PC-9 (cell line): ENCODE data around the gene PHB1. TPM values are rescaled to one million over a fixed set of nuclear protein-coding genes. Genes with fewer than 3 reads are reported as not detected.

Source experiments
- BruUV-seq: library from RNA; stranded (reverse); fragments of 400-500 nt; replicated peaks from 2 replicates; lab custom pipeline; 2021; lab: Mats Ljungman, UMichigan
- CTCF ChIA-PET: fragments of 300-600 bp; sonication (Branson Sonifier 250); formaldehyde crosslinking; loops from one replicate; lab custom pipeline; 2022; ENCODE audit warnings: antibody characterized with exemption; lab: Charles Lee
- POLR2A ChIA-PET: fragments of 300-600 bp; sonication (Branson Sonifier 250); formaldehyde crosslinking; loops from one replicate; lab custom pipeline; 2022; ENCODE audit warnings: antibody characterized with exemption; ENCODE audit not compliant: unreplicated experiment; lab: Charles Lee
- DNase-seq, 2 experiments: peaks; one replicate each; pipeline versions ENCODE4 v3.0.0 to v3.0.0-alpha.2; 2015 to 2022; ENCODE audit warnings: mixed read lengths in 1 of 2
- H2AFZ ChIP-seq: fragments of 200-600 bp; sonication (generic); 2 replicates; pipeline ENCODE4 v1.8.1; 2017; ENCODE audit warnings: antibody characterized with exemption
- H3F3A ChIP-seq: fragments of 200-600 bp; sonication (generic); 2 replicates; pipeline ENCODE4 v1.8.1; 2017; ENCODE audit warnings: antibody characterized with exemption, mild to moderate bottlenecking, low read depth; ENCODE audit not compliant: insufficient read depth
- H3K27ac ChIP-seq: fragments of 200-600 bp; sonication (generic); 2 replicates; pipeline ENCODE4 v1.6.1; 2016; ENCODE audit warnings: mixed run types
- H3K27me3 ChIP-seq: fragments of 200-600 bp; sonication (generic); 2 replicates; pipeline ENCODE4 v1.6.1; 2016; ENCODE audit warnings: low read depth, mixed run types; ENCODE audit not compliant: insufficient read depth
- H3K36me3 ChIP-seq: fragments of 200-600 bp; sonication (generic); 2 replicates; pipeline ENCODE4 v1.6.1; 2016; ENCODE audit warnings: low read depth, mixed run types
- H3K4me1 ChIP-seq: fragments of 200-600 bp; sonication (generic); replicated peaks from 2 replicates; pipeline ENCODE4 v1.6.1; 2016; ENCODE audit warnings: mixed run types; ENCODE audit not compliant: insufficient read depth
- H3K4me2 ChIP-seq: fragments of 200-600 bp; sonication (generic); 2 replicates; pipeline ENCODE4 v1.6.1; 2017; ENCODE audit warnings: mixed run types
- H3K4me3 ChIP-seq: fragments of 200-600 bp; sonication (generic); 2 replicates; pipeline ENCODE4 v1.6.1; 2016; ENCODE audit warnings: mixed run types
- H3K79me2 ChIP-seq: fragments of 200-600 bp; sonication (generic); 2 replicates; pipeline ENCODE4 v1.6.1; 2017; ENCODE audit warnings: low read depth, mixed run types
- H3K9me2 ChIP-seq: fragments of 200-600 bp; sonication (generic); 2 replicates; pipeline ENCODE4 v1.8.1; 2017; ENCODE audit warnings: mild to moderate bottlenecking; ENCODE audit not compliant: insufficient read depth
- H3K9me3 ChIP-seq: fragments of 200-600 bp; sonication (generic); 2 replicates; pipeline ENCODE4 v1.8.1; 2016; ENCODE audit warnings: low read depth; ENCODE audit not compliant: insufficient read depth
- H4K20me1 ChIP-seq: fragments of 200-600 bp; sonication (generic); 2 replicates; pipeline ENCODE4 v1.8.1; 2017; ENCODE audit not compliant: insufficient read depth
- CTCF ChIP-seq: fragments of 200-600 bp; sonication (generic); conservative IDR thresholded peaks from 2 replicates; pipeline ENCODE4 v1.6.1; 2017; ENCODE audit warnings: mixed run types, antibody characterized with exemption, mild to moderate bottlenecking, moderate library complexity
- EZH2 ChIP-seq: fragments of 200-600 bp; sonication (generic); IDR thresholded peaks from 2 replicates; pipeline ENCODE4 v1.8.0; 2017; ENCODE audit warnings: antibody characterized with exemption, low read depth
- intact Hi-C: fragments of 100-400 bp; cut with micrococcal nuclease; formaldehyde crosslinking; loops from one replicate; pipeline ENCODE4 v1.10.0; 2022; ENCODE audit not compliant: unreplicated experiment
- total RNA-seq: library from RNA; stranded (reverse); gene quantifications from 2 replicates; pipeline ENCODE4 v1.2.3, GENCODE V29; 2021

The PHB1 gene
- total RNA-seq, 1 experiment from 2014 or later, result 244 TPM

DNA sequence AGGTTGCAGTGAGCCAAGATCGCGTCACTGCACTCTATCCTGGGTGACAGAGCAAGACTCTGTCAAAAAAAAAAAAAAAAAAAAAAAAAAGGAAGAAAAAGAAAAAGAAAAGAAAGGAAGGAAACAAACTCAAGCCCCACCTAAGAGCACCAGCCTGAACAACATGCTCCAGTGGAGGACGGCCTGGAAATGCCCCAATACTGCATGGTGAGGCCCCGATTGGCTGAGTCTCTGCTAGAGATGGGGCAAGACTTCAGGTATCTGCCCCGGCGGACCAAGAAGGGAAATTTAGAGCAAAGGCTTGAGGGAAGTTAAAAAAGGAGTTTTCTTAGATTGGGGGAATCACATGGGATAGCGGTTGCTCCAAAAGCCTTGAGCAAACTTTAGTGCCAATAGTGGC, 42.3 kb downstream of the PHB1 start:
- no peak overlapping the region for H3K27ac ChIP-seq
- POLR2A ChIA-PET, result no interaction called here
- BruUV-seq, result no TSS peak
- H3K4me2 ChIP-seq, result no peak overlapping the region
- no peaks in the 10 kb centered on the region for H3K9me2 ChIP-seq
- no peak for DNase-seq
- H3K36me3 ChIP-seq, result no peaks in the 10 kb centered on the region
- no peaks in the 10 kb centered on the region for H3F3A ChIP-seq
- no peaks in the 10 kb centered on the region for H3K27me3 ChIP-seq
- no peaks in the 10 kb centered on the region for H3K9me3 ChIP-seq
- H3K4me1 ChIP-seq, result no peaks in the 10 kb centered on the region
- H2AFZ ChIP-seq, result no peak overlapping the region
- CTCF ChIA-PET, result no interaction called here
- no peaks in the 10 kb centered on the region for H3K79me2 ChIP-seq
- no peak overlapping the region for H3K4me3 ChIP-seq
- no peak for TF ChIP-seq CTCF
- TF ChIP-seq EZH2, result no peak
- intact Hi-C loops, result no loop called here
- no peaks in the 10 kb centered on the region for H4K20me1 ChIP-seq

DNA sequence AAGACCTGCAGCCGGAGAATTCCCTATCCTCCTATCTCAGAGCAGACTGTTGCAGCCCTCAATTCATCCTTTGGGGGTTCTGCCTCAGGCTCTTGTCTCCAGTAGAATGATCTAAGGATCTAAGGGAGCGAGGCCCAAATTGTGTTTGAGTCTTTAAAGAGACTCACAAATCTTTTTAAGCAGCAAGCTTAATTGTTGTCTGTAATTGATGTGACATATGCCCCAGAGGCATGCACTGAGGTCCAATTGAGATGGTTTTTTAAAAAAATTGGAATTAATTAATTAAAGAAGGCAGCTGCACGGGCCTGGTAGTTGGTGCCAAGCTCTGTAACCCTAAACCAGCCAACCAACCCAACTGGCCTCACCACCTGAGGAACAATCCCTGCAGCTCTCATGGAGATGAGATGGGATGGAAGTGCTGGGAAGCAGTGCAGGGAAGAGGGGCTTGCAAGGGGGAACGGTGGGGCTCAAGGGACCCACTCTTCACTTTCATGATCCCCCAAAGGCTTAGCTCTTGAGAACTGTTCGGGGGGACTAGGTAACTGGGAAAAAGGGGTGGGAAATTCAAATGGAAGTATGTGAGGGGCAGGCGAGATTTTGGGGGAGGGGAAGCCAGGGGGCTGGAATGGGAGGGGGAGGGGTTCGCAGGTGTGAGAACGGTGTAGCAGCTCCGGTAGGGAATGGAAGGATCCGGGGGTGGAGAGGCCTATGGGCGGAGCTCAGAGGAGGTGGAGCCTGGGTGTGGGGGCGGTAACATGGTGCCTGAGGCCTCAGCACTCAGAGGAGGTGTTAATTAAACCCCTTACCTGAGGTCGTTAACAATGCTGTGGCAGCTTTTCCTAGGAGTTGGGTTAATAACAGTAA, 43.5 kb downstream of the PHB1 start:
- Histone ChIP-seq H3K9me2 (no peaks in the 10 kb centered on the region), H3K4me1 (no peaks in the 10 kb centered on the region), H3K36me3 (no peaks in the 10 kb centered on the region), H3K27me3 (no peaks in the 10 kb centered on the region), H3K27ac (no peak overlapping the region), H3K9me3 (no peaks in the 10 kb centered on the region), H4K20me1 (no peaks in the 10 kb centered on the region), H2AFZ (no peak overlapping the region), H3K4me3 (no peak overlapping the region), H3K79me2 (no peaks in the 10 kb centered on the region), H3K4me2 (no peak overlapping the region), H3F3A (no peaks in the 10 kb centered on the region)
- TF ChIP-seq EZH2 (no peak), CTCF (no peak)
- no TSS peak for BruUV-seq
- no peak for DNase-seq
- ChIA-PET POLR2A (no interaction called here), CTCF (interaction anchor here (0.6 kb wide), 1 partner anchor 1045 kb away, joined by 4 read pairs; no protein-coding TSS in a partner anchor)
- intact Hi-C loops, result no loop called here

GRCh38 chr17:49369760-49370159, 44.9 kb downstream of the PHB1 start:
- Histone ChIP-seq H3K4me3 (no peak overlapping the region), H3K27ac (no peak overlapping the region), H3K36me3 (no peaks in the 10 kb centered on the region), H3K27me3 (no peaks in the 10 kb centered on the region), H3K9me3 (no peaks in the 10 kb centered on the region), H3K9me2 (no peaks in the 10 kb centered on the region), H3K79me2 (no peaks in the 10 kb centered on the region), H3K4me2 (no peak overlapping the region), H4K20me1 (no peaks in the 10 kb centered on the region), H3F3A (peaks cover 5% of the 10 kb centered on the region; the same call in 1 of the 2 replicates), H2AFZ (no peak overlapping the region), H3K4me1 (no peaks in the 10 kb centered on the region)
- BruUV-seq, result no TSS peak
- ChIA-PET CTCF (interaction anchor here (0.6 kb wide), 1 partner anchor 464 kb away, joined by 7 read pairs; no protein-coding TSS in a partner anchor), POLR2A (no interaction called here)
- intact Hi-C loops, result no loop called here
- no peak for DNase-seq
- TF ChIP-seq CTCF (no peak), EZH2 (no peak)
